GF-D8 (cell line): Measurements from ENCODE around the gene OR10A3.

Source experiments
- DNase-seq: peaks from one replicate; lab custom pipeline; 2025; lab: John Stamatoyannopoulos, UW

The OR10A3 gene

GRCh38 chr11:7936615-7937014 lies 4.9 kb downstream of the OR10A3 start:
- no peak for DNase-seq

- no peak for DNase-seq
Observed at GRCh38 chr11:7931168-7931567, 10.3 kb downstream of the OR10A3 start, which contains the start of gene OR10A6. Gene OR10A6 (minus strand): TSS chr11:7931268. CDS start chr11:7928662, 2,606 bp downstream.

GRCh38 chr11:7927635-7928034 lies 13.9 kb downstream of the OR10A3 start:
- no peak for DNase-seq

GRCh38 chr11:7924536-7924935 lies 17.0 kb downstream of the OR10A3 start:
- DNase-seq: no peak

- no peak for DNase-seq
Observed at GRCh38 chr11:7918141-7918540, 23.4 kb downstream of the OR10A3 start.

- DNase-seq: no peak
Observed at GRCh38 chr11:7911011-7911410, 30.5 kb downstream of the OR10A3 start.

GRCh38 chr11:7910286-7910788 lies 31.2 kb downstream of the OR10A3 start:
- no peak for DNase-seq

- no peak for DNase-seq
Observed at GRCh38 chr11:7909585-7910285, 31.8 kb downstream of the OR10A3 start.

- no peak for DNase-seq
Observed at GRCh38 chr11:7907121-7907520, 34.4 kb downstream of the OR10A3 start.

- no peak for DNase-seq
Observed at GRCh38 chr11:7906481-7906880, 35.0 kb downstream of the OR10A3 start.

- DNase-seq: no peak
Observed at GRCh38 chr11:7905961-7906429, 35.5 kb downstream of the OR10A3 start.

- no peak for DNase-seq
Observed at GRCh38 chr11:7905549-7905948, 36.0 kb downstream of the OR10A3 start.

- DNase-seq: no peak
Observed at GRCh38 chr11:7904917-7905316, 36.6 kb downstream of the OR10A3 start.

- no peak for DNase-seq
Observed at GRCh38 chr11:7903940-7904339, 37.6 kb downstream of the OR10A3 start.

- DNase-seq: no peak
Observed at GRCh38 chr11:7901319-7901854, 40.1 kb downstream of the OR10A3 start.

- DNase-seq: no peak
Observed at GRCh38 chr11:7900686-7901085, 40.8 kb downstream of the OR10A3 start.

GRCh38 chr11:7899418-7899817 lies 42.1 kb downstream of the OR10A3 start:
- no peak for DNase-seq

- DNase-seq: no peak
Observed at GRCh38 chr11:7898666-7899283, 42.7 kb downstream of the OR10A3 start.

GRCh38 chr11:7896009-7896785 lies 45.3 kb downstream of the OR10A3 start:
- no peak for DNase-seq

- no peak for DNase-seq
Observed at GRCh38 chr11:7894251-7894650, 47.3 kb downstream of the OR10A3 start.

GRCh38 chr11:7893796-7894195 lies 47.7 kb downstream of the OR10A3 start:
- no peak for DNase-seq

GRCh38 chr11:7892840-7893254 lies 48.7 kb downstream of the OR10A3 start:
- no peak for DNase-seq
